ENCODE measurements around the gene SYNPR.
"Not testable (repeated sequence)": the region's sequence is repeated elsewhere in the genome, so short reads cannot be mapped to it uniquely, and the experiment has no call there.

The SYNPR gene

GRCh38 chr3:63635186-63635585 lies 357.1 kb downstream of the SYNPR start:
- TF ChIP-seq GATA1 (IDR thresholded peaks at IDR 0.05; ENCODE audit: low read depth, low read length), result no peak
- no peak for TF ChIP-seq POLR2A (IDR thresholded peaks at IDR 0.05; ENCODE audit: low read length)
- no peak for DNase-seq

GRCh38 chr3:63639806-63640205 lies 361.7 kb downstream of the SYNPR start:
- TF ChIP-seq POLR2A (IDR thresholded peaks at IDR 0.05; ENCODE audit: low read length) (no peak), GATA1 (IDR thresholded peaks at IDR 0.05; ENCODE audit: low read depth, low read length) (no peak)
- no peak for DNase-seq

- TF ChIP-seq GATA1 (IDR thresholded peaks at IDR 0.05; ENCODE audit: low read depth, low read length) (no peak), POLR2A (IDR thresholded peaks at IDR 0.05; ENCODE audit: low read length) (no peak)
- no peak for DNase-seq
Measured at GRCh38 chr3:63642488-63642887, 364.4 kb downstream of the SYNPR start.

- DNase-seq, result no peak
- no peak for TF ChIP-seq POLR2A (IDR thresholded peaks at IDR 0.05; ENCODE audit: low read length)
- no peak for TF ChIP-seq GATA1 (IDR thresholded peaks at IDR 0.05; ENCODE audit: low read depth, low read length)
Measured at GRCh38 chr3:63644212-63644797, 366.2 kb downstream of the SYNPR start.

GRCh38 chr3:63644928-63645781 lies 367.0 kb downstream of the SYNPR start:
- DNase-seq, result not testable (repeated sequence)

- no peak for DNase-seq
- no peak for TF ChIP-seq POLR2A (IDR thresholded peaks at IDR 0.05; ENCODE audit: low read length)
- TF ChIP-seq GATA1 (IDR thresholded peaks at IDR 0.05; ENCODE audit: low read depth, low read length), result no peak
Measured at GRCh38 chr3:63652066-63652725, 374.1 kb downstream of the SYNPR start, which contains the start of gene SNTN. SNTN (plus strand) TSS chr3:63652675; CDS start chr3:63652688, 13 bp downstream.

- DNase-seq, result no peak
- TF ChIP-seq GATA1 (IDR thresholded peaks at IDR 0.05; ENCODE audit: low read depth, low read length) (no peak), POLR2A (IDR thresholded peaks at IDR 0.05; ENCODE audit: low read length) (no peak)
Measured at GRCh38 chr3:63654211-63654610, 376.1 kb downstream of the SYNPR start.

GRCh38 chr3:63654931-63655330 lies 376.8 kb downstream of the SYNPR start:
- no peak for DNase-seq
- TF ChIP-seq GATA1 (IDR thresholded peaks at IDR 0.05; ENCODE audit: low read depth, low read length), result no peak
- TF ChIP-seq POLR2A (IDR thresholded peaks at IDR 0.05; ENCODE audit: low read length), result no peak

GRCh38 chr3:63655519-63655918 lies 377.4 kb downstream of the SYNPR start:
- no peak for DNase-seq
- TF ChIP-seq GATA1 (IDR thresholded peaks at IDR 0.05; ENCODE audit: low read depth, low read length) (no peak), POLR2A (IDR thresholded peaks at IDR 0.05; ENCODE audit: low read length) (no peak)

- TF ChIP-seq GATA1 (IDR thresholded peaks at IDR 0.05; ENCODE audit: low read depth, low read length) (no peak), POLR2A (IDR thresholded peaks at IDR 0.05; ENCODE audit: low read length) (no peak)
- no peak for DNase-seq
Measured at GRCh38 chr3:63656786-63657185, 378.7 kb downstream of the SYNPR start.

- TF ChIP-seq GATA1 (IDR thresholded peaks at IDR 0.05; ENCODE audit: low read depth, low read length) (no peak), POLR2A (IDR thresholded peaks at IDR 0.05; ENCODE audit: low read length) (no peak)
- DNase-seq, result no peak
Measured at GRCh38 chr3:63661242-63661641, 383.1 kb downstream of the SYNPR start.

- TF ChIP-seq GATA1 (IDR thresholded peaks at IDR 0.05; ENCODE audit: low read depth, low read length), result no peak
- no peak for TF ChIP-seq POLR2A (IDR thresholded peaks at IDR 0.05; ENCODE audit: low read length)
- DNase-seq, result no peak
Measured at GRCh38 chr3:63662011-63662410, 383.9 kb downstream of the SYNPR start.

GRCh38 chr3:63662500-63662899 lies 384.4 kb downstream of the SYNPR start:
- no peak for TF ChIP-seq POLR2A (IDR thresholded peaks at IDR 0.05; ENCODE audit: low read length)
- no peak for TF ChIP-seq GATA1 (IDR thresholded peaks at IDR 0.05; ENCODE audit: low read depth, low read length)
- DNase-seq, result no peak

Measured in erythroblast (primary cell).